ENCODE data around the gene RAPGEF1. TPM values are rescaled to one million over a fixed set of nuclear protein-coding genes. Genes with fewer than 3 reads are reported as not detected.
"Not testable (repeated sequence)": the region's sequence is repeated elsewhere in the genome, so short reads cannot be mapped to it uniquely, and the experiment has no call there.

Gene RAPGEF1
- polyA plus RNA-seq, 1 donor from 2014 or later: 23.6 TPM

GRCh38 chr9:131754846-131755245 lies 15.0 kb upstream of the RAPGEF1 start:
- Histone ChIP-seq H3K9ac (ENCODE audit: low read length) (no peak overlapping the region), H3K4me2 (ENCODE audit: low read length) (no peak overlapping the region), H4K20me1 (ENCODE audit: insufficient read depth) (no peaks in the 10 kb centered on the region), H3K27ac (ENCODE audit: low read length) (no peak overlapping the region), H3K9me2 (ENCODE audit: insufficient read depth, low read length) (no peaks in the 10 kb centered on the region), H2AFZ (ENCODE audit: low read depth, low read length) (no peak overlapping the region), H3K4me3 (ENCODE audit: low read length) (no peak overlapping the region), H3K36me3 (ENCODE audit: insufficient read depth, low read length) (no peaks in the 10 kb centered on the region), H3K9me3 (ENCODE audit: low read length) (no peaks in the 10 kb centered on the region), H3F3A (ENCODE audit: insufficient read depth, low read length, poor library complexity, severe bottlenecking) (no peaks in the 10 kb centered on the region), H3K27me3 (ENCODE audit: insufficient read depth, low read depth, low read length) (no peaks in the 10 kb centered on the region), H3K79me2 (replicated peaks; ENCODE audit: insufficient read depth, low read length) (no peaks in the 10 kb centered on the region)
- TF ChIP-seq TAF1 (IDR thresholded peaks at IDR 0.05; ENCODE audit: low read depth) (no peak), SMC3 (conservative IDR thresholded peaks at IDR 0.05; ENCODE audit: poor library complexity) (no peak)
- TF ChIP-seq, protein P1, sequence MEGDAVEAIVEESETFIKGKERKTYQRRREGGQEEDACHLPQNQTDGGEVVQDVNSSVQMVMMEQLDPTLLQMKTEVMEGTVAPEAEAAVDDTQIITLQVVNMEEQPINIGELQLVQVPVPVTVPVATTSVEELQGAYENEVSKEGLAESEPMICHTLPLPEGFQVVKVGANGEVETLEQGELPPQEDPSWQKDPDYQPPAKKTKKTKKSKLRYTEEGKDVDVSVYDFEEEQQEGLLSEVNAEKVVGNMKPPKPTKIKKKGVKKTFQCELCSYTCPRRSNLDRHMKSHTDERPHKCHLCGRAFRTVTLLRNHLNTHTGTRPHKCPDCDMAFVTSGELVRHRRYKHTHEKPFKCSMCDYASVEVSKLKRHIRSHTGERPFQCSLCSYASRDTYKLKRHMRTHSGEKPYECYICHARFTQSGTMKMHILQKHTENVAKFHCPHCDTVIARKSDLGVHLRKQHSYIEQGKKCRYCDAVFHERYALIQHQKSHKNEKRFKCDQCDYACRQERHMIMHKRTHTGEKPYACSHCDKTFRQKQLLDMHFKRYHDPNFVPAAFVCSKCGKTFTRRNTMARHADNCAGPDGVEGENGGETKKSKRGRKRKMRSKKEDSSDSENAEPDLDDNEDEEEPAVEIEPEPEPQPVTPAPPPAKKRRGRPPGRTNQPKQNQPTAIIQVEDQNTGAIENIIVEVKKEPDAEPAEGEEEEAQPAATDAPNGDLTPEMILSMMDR (IDR thresholded peaks at IDR 0.05; ENCODE audit: poor library complexity, severe bottlenecking): no peak

- not testable (repeated sequence) for H3K9ac ChIP-seq (ENCODE audit: low read length); H3K9me3 ChIP-seq (ENCODE audit: low read length); H3K4me2 ChIP-seq (ENCODE audit: low read length); H3K27ac ChIP-seq (ENCODE audit: low read length); H3K79me2 ChIP-seq (replicated peaks; ENCODE audit: insufficient read depth, low read length); H3F3A ChIP-seq (ENCODE audit: insufficient read depth, low read length, poor library complexity, severe bottlenecking); H3K4me3 ChIP-seq (ENCODE audit: low read length); H2AFZ ChIP-seq (ENCODE audit: low read depth, low read length); H3K36me3 ChIP-seq (ENCODE audit: insufficient read depth, low read length); H3K9me2 ChIP-seq (ENCODE audit: insufficient read depth, low read length); H3K27me3 ChIP-seq (ENCODE audit: insufficient read depth, low read depth, low read length); H4K20me1 ChIP-seq (ENCODE audit: insufficient read depth)
These were observed 13.9 kb upstream of the RAPGEF1 start for GRCh38 chr9:131753751-131754150.

GRCh38 chr9:131752231-131752884 lies 12.5 kb upstream of the RAPGEF1 start:
- Histone ChIP-seq H4K20me1 (ENCODE audit: insufficient read depth) (no peaks in the 10 kb centered on the region), H3K36me3 (ENCODE audit: insufficient read depth, low read length) (no peaks in the 10 kb centered on the region), H3K27me3 (ENCODE audit: insufficient read depth, low read depth, low read length) (no peaks in the 10 kb centered on the region), H2AFZ (ENCODE audit: low read depth, low read length) (no peak overlapping the region), H3F3A (ENCODE audit: insufficient read depth, low read length, poor library complexity, severe bottlenecking) (no peaks in the 10 kb centered on the region), H3K79me2 (replicated peaks; ENCODE audit: insufficient read depth, low read length) (no peaks in the 10 kb centered on the region), H3K9me2 (ENCODE audit: insufficient read depth, low read length) (no peaks in the 10 kb centered on the region), H3K4me2 (ENCODE audit: low read length) (no peak overlapping the region), H3K4me3 (ENCODE audit: low read length) (no peak overlapping the region), H3K27ac (ENCODE audit: low read length) (no peak overlapping the region), H3K9ac (ENCODE audit: low read length) (no peak overlapping the region), H3K9me3 (ENCODE audit: low read length) (no peaks in the 10 kb centered on the region)
- no peak for TF ChIP-seq RAD21 (conservative IDR thresholded peaks at IDR 0.05)
- no peak for TF ChIP-seq MXI1 (conservative IDR thresholded peaks at IDR 0.05; ENCODE audit: poor library complexity, severe bottlenecking)
- no peak for TF ChIP-seq TAF1 (IDR thresholded peaks at IDR 0.05; ENCODE audit: low read depth)

DNA sequence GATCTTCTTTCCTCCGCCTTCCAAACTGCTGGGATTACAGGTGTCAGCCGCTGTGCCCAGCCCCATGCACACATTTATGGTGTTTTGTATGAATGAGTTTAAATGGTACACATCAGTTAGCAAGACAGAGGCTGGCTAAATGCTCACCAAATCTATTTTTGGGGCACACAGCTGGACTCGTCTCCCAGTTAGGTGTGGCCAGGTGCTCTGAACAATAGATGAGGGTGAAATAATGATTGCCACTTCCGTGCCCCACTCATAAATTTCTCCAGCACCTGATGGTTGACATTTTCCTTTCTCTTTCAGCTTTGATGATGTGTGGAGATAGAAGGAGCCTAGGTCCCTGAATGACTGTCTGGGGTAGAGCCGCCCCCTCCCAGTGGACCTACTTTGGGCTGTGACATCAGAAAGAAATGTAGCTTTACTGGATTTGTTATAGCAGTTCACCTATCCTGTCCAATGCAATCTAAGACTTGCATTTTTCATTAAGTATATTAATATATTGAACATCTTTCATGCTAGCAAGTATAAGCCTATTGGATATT lies 8.6 kb upstream of the RAPGEF1 start:
- no peaks in the 10 kb centered on the region for H3K27me3 ChIP-seq (ENCODE audit: insufficient read depth, low read depth, low read length)
- H3K9me2 ChIP-seq (ENCODE audit: insufficient read depth, low read length): no peaks in the 10 kb centered on the region

More for the DNA sequence above, 8.6 kb upstream of the RAPGEF1 start:
- TF ChIP-seq REST (IDR thresholded peaks at IDR 0.05; ENCODE audit: borderline replicate concordance) (no peak), TAF1 (IDR thresholded peaks at IDR 0.05; ENCODE audit: low read depth) (no peak), SMC3 (conservative IDR thresholded peaks at IDR 0.05; ENCODE audit: poor library complexity) (no peak), RAD21 (conservative IDR thresholded peaks at IDR 0.05) (no peak), MXI1 (conservative IDR thresholded peaks at IDR 0.05; ENCODE audit: poor library complexity, severe bottlenecking) (no peak), EZH2 (IDR thresholded peaks at IDR 0.05; ENCODE audit: borderline replicate concordance, insufficient read depth, low read length, poor library complexity, severe bottlenecking) (no peak), EP300 (conservative IDR thresholded peaks at IDR 0.05; ENCODE audit: poor library complexity, severe bottlenecking) (no peak), POLR2AphosphoS5 (IDR thresholded peaks at IDR 0.05) (no peak)
- TF ChIP-seq, protein P1 (IDR thresholded peaks at IDR 0.05; ENCODE audit: poor library complexity, severe bottlenecking): no peak
- Histone ChIP-seq H3K4me2 (ENCODE audit: low read length) (no peak overlapping the region), H4K20me1 (ENCODE audit: insufficient read depth) (no peaks in the 10 kb centered on the region), H3F3A (ENCODE audit: insufficient read depth, low read length, poor library complexity, severe bottlenecking) (no peaks in the 10 kb centered on the region), H3K36me3 (ENCODE audit: insufficient read depth, low read length) (no peaks in the 10 kb centered on the region), H3K79me2 (replicated peaks; ENCODE audit: insufficient read depth, low read length) (no peaks in the 10 kb centered on the region), H3K9me3 (ENCODE audit: low read length) (no peaks in the 10 kb centered on the region), H2AFZ (ENCODE audit: low read depth, low read length) (no peak overlapping the region), H3K4me3 (ENCODE audit: low read length) (no peak overlapping the region), H3K27ac (ENCODE audit: low read length) (no peak overlapping the region), H3K9ac (ENCODE audit: low read length) (no peak overlapping the region)
